Kidney capillary endothelial cell (primary cell): Measurements from ENCODE around the gene DHRS2.
A peak's percentile ranks its signal among the peaks of the same experiment; 100 is the strongest.
"Not testable (repeated sequence)": the region's sequence is repeated elsewhere in the genome, so short reads cannot be mapped to it uniquely, and the experiment has no call there.

Experiments used
- DNase-seq: peaks from one replicate; pipeline ENCODE4 v3.0.0-alpha.2; 2018; ENCODE audit warnings: low spot score

Gene DHRS2, protein sequence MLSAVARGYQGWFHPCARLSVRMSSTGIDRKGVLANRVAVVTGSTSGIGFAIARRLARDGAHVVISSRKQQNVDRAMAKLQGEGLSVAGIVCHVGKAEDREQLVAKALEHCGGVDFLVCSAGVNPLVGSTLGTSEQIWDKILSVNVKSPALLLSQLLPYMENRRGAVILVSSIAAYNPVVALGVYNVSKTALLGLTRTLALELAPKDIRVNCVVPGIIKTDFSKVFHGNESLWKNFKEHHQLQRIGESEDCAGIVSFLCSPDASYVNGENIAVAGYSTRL

DNA sequence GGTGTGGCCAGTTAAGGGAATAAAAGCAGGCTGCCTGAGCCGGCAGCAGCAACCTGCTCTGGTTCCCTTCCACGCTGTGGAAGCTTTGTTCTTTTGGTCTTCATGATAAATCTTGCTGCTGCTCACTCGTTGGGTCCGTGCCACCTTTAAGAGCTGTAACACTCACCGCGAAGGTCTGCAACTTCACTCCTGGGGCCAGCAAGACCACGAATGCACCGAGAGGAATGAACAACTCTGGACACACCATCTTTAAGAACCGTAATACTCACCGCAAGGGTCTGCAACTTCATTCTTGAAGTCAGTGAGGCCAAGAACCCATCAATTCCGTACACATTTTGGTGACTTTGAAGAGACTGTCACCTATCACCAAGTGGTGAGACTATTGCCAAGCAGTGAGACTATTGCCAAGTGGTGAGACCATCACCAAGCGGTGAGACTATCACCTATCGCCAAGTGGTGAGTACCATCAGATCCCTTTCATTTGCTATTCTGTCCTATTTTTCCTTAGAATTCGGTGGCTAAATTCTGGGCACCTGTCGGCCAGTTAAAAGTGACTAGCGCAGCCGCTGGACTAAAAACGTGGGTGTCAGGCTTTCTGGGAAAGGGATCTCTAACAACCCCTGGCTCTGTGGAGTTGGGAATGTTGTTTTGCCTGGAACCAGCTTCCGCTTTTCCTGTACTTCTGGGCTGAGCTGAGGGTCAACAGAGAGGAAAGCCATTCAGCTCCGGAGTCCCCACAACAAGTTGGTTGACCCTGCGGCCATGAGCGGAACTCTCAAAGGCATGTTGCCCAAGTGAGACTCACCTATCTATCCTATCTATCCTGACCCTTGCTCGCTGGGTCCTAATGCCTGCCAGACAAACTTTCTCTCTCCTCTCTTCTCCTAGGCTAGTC, at the start of gene DHRS2:
Gene DHRS2, plus strand, starts transcription at position 48 of the 895 bp plus-strand sequence. CDS start 2,501 bp downstream, outside the sequence.
- DNase-seq = no peak

DNA sequence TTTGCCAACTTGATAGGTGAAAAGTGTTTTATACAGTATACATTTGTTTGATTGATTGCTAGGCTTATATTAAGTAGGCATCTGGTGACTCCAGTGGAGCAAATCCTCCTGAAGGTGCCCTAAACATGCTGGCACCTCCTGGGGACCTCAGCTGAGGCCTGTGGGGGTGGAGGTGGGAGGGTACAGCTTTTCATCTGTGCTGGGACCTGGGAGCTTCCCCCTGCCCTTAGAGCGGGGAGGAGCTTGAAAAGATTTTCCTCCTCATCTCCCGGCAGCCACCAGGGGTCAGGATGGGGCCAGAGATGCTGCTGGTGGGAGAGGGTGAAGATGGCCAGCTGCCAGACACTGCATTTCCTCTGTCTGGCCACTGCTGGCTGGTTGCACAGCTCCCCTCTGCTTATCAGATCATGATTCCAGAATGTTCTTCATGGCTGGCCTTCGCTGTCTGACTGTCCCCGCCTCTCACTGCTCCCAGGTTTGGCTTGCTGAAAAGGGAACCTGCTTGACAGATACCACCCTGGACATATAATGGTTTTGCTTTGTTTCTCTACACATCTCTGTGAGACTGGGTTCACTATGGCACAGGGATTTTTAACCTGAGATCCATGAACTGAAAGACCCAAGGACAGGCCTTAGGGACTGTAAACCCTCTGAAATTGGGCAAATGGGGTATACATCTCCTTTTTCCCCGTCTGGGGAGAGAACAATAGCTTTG, 47.1 kb upstream of the DHRS2 start:
- DNase-seq = peak; percentile 82

DNA sequence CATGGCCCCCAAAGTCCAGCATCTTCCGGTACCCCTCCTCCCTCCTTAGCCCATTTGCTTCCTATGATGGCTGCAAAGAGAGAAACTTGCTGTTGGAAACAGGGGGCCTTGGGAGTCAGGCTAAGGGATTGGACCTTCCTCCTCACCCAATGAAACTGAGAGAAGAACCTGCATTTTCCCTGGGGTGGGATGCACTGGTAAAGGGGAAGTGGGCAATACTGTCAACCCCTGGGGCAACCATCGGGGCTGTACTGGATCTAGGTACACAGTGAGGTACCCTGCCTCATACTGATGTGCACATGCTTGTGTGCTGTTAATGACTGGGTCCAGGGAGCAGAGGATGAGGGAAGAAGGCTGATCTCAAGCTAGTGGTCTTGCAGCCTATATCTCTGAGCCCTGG, 46.6 kb upstream of the DHRS2 start:
- DNase-seq = no peak

DNA sequence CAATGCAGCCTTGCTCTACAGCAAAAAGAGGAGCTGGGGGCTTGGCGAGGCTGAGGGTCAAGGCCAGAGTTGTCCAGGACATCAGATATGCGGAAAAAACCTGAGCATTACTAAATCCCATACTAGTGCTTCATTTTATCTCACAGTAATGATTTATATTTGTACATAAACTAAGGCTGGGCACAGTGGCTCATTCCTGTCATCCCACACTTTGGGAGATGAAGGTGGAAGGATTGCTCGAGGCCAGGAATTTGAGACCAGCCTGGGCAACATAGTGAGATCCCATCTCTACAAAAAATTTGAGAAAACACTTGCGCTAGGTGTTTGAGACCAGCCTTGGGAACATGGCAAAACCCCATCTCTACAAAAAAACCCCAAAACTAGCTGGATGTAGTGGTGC, 46.0 kb upstream of the DHRS2 start:
- no peak for DNase-seq

DNA sequence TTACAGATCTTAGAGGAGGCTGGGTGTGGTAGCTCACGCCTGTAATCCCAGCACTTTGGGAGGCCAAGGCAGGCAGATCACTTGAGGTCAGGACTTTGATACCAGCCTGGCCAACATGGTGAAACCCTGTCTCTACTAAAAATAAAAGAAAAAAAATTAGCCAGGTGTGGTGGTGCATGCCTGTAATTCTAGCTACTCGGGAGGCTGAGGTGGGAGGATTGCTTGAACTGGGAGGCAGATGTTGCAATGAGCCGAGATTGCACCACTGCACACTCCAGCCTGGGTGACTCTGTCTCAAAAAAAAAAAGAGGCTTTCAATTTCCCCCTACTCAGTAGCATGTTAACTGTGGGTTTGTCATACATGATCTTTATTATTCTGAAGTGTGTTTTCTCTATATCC, 42.0 kb upstream of the DHRS2 start:
- not testable (repeated sequence) for DNase-seq

DNA sequence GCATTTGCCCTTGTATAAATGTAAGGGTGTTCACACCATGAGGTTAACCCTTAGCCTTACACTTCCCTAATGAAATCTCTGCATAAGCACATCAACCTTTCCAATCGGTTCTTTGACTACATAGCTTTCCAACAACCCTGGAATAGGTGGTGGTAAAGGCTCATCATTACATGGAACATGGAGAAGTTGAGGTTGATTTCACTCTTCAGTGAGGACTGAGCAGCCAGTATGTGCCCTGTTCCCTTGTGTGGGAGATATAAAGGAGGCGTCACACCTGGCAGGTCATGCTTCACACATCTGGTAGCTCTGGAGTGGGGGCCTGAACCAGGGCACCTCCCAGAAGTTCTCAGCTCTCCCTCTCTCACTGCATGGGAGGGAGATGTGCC, 35.8 kb upstream of the DHRS2 start:
- no peak for DNase-seq

DNA sequence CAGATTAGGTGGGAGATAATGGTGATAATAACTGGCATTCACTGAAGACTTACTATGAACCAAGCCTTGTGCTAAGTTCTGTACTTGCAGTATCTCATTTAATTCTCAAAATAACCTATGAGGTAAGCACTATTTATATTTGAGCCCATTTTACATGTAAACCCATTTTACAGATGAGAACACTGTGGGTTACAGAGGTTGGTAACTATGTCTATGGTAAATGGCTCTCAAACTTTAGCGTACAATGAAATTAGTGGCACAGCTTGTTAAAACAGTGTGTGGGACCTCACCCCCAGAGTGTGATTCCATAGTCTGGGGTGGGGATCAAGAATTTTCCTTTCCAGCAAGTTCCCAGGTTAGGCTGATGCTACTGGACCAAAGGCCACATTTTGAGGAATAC, 35.4 kb upstream of the DHRS2 start:
- DNase-seq = no peak

DNA sequence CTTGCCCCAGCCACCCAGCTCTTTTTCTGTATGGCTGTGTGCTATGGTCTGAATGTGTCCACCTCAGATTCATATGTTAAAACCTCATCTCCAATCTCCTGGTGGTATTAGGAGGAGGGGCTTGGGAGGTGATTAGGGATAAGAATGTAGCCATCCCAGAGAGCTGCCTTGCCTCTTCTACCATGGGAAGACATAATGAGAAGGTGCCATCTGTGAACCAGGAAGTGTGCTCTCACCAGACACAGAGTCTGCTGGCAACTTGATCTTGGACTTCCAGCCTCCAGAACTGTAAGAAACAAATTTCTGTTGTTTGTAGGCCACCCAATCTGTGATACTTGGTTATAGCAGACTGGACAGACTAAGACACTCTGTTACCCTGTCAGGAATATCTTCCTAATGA, 34.7 kb upstream of the DHRS2 start:
- DNase-seq = no peak

DNA sequence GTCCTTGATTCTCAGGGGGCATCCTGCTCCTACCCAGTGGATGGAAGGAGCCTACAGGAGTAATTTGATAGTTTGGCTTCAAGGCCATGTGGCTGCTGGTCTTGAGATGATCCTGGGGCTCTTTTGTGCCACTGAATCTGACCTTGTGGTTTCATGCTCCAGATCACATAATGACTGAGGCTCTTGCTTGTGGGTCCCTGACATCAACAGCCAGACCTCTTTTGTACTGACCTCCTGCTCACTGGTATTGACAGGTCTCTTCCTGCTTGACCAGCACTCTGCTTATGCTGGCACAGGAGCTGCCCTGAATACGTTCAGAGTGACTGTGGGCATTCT, 34.4 kb upstream of the DHRS2 start:
- no peak for DNase-seq

DNA sequence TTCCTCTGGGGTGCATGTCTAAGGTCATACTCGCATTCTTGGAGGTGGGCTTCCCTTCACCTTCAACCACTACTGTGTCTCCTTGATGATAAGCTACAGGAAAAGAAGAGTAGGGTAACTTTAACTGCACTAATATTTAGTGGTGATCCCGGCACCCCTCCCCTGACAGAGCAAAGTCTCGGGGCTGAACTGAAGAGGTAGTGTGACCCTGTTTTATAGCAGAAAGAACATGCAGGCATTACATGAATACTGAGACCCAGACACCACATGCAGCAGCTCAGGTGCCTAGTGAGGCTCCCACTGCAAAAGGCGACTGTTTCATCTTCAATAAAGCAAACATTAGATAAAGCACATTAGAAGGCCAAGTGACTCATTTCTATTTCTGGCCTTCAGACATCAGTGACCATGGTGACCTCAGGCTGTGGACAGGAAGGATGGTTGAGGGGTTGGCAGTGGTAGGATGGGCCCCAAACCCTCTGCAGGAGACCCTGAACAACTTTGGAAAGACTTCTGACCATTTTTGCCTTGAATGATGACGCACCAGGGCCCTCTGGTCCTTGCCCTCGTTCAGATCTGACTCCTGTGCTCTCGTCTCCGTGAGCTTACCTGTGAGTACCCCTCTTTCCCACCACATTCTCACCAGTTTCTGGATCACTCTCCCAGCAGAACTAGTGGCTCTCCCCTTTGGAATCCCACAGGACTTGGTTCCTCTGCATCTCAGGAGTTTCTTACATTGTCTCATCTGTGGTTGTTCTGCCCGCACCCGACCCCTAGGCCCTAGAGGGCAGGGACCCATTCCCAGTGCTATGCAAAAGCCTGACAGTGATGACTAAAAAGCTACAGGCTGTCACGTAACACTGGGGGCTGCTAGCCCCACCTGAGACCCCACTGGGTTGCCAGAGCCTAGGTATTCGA, 33.7 kb upstream of the DHRS2 start:
- DNase-seq = no peak

DNA sequence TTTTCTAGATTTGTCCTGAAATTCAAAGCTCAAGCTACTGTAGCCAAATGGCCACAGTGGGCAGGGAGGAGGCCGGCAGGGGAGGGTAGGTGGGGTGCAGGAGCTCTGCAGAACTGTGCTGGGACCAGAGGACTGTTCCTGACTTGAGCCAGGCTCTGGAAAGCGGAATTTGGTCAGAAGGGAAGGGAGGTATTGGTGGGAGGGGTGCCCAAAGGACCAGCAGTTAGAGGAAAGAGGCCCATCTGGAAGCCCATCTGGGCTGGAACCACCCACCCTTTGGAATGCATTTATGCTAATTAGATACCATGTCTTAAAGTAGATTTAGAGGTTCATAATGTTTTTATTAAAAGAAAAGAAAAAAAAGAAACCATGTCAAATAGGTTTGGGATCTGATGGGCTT, 33.1 kb upstream of the DHRS2 start:
- no peak for DNase-seq

DNA sequence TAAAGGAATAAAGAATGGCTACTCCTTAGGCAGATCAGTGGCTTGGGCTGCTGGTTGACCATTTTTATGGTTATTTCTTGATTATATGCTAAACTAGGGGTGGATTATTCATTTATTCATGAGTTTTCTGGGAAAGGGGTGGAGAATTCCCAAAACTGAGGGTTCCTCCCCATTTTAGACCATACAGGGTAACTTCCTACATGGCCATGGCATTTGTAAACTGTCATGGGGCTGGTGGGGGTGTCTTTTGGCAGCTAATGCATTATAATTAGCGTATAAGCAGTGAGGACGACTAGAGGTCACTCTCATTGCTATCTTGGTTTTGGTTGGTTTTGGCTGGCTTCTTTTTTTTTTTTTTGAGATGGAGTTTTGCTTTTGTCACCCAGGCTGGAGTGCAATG, 32.0 kb upstream of the DHRS2 start:
- no peak for DNase-seq

DNA sequence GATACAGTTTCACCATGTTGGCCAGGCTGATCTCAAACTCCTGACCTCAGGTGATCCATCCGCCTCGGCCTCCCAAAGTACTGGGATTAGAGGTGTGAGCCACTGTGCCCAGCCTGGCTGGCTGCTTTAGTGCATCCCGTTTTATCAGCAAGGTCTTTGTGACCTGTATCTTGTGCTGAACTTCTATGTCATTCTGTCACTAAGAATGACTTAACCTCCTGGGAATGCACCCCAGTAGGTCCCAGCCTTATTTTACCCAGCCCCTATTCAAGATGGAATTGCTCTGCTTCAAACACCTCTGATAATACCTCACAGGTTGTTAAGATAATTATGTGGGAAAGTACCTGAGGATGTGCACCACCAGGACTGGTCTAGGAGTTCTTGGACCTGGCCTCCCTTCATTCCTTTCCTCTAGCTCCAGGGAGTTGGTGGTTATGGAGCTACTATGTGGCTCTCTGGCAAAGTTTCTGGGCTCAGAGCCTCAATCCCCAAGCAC, 31.4 kb upstream of the DHRS2 start:
- no peak for DNase-seq

DNA sequence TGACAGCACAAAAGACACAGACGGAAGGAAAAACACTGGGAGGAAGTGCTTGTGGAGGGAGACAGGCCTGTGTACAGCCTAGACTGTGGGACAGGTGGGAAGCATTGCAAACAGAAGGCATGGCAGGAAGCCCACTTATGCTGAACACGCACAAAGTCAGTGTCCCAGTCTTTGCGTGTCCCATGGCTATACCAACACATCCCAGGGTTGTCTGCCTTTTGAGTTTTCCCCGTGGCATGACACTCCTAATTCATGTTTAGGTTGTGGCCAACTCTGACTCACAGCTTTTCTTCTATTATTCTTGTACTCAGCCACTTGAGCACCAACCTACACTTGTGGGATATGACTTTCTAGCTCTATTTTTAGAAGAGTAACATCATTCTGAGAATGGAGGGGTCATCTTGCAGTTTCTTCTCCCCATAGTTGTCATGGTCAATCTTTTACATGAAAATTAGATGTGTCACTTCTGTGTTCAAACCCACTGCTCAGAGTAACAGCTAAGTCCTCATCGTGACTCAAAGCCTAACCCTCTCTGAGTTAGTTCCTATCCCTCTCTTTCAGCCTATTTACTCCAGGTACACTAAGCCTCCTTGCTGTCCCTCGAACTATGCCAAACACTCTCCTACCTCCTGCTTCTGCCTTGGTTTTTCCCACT, 30.1 kb upstream of the DHRS2 start:
- DNase-seq = no peak

DNA sequence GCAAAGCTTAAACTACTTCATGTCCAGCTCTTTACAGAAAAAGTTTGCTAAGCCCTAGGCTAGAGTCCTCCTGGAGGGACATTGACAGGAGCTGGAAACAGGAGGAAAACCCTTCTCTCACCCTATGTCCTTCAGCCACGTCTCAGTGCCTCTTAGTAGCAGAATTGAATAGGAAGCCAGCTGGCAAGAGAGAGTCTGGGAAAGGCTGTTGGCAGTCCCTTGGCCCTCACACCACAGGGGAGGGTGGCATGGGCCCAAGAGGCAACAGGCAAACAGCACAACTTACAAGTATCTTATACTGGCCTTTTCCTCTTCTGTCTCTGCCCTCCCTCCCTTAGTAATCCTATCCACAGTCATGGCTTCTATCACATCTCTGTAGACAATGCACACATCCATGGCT, 27.7 kb upstream of the DHRS2 start:
- no peak for DNase-seq

DNA sequence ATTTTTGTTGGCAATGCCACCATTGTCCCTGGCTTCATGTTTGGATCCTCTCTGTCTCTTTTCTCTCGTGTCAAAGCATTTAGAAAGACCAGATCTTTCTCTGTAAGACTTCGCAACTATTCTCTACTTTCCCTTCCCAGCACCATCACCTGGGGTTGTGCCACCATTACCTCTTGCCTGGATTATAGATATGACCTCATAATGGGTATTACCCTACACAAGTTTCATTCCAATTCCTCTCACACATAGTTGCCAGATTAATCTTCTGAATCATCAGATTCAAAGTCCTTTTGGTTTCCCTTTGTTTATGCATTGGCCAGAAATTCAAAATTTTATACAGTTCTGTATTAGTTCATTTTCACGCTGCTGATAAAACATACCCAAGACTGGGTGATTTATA, 27.2 kb upstream of the DHRS2 start:
- no peak for DNase-seq

DNA sequence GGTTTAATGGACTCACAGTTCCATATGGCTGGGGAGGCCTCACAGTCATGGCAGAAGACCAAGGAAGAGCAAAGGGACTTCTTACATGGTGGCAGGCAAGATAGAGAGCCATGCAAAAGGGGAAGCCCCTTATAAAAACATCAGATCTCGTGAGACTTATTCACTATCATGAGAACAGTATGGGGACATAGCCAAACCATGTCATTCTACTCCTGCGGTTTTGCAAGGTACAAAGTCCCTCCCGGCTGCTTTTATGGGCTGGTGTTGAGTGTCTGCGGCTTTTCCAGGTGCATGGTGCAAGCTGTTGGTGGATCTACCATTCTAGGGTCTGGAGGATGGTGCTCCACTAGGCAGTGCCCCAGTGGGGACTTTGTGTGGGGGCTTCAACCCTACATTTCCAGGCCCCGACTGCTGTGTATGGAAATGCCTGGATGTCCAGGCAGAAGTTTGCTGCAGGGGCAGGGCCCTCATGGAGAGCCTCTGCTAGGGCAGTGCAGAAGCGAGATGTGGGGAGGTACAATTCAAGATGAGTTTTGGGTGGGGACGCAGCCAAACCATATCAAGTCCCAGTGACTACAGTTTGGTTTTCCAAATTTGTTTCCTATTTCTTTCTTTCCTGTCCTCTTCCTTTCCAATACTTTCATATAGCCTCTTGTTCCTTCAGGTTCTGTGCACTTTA, 26.6 kb upstream of the DHRS2 start:
- DNase-seq = not testable (repeated sequence)

DNA sequence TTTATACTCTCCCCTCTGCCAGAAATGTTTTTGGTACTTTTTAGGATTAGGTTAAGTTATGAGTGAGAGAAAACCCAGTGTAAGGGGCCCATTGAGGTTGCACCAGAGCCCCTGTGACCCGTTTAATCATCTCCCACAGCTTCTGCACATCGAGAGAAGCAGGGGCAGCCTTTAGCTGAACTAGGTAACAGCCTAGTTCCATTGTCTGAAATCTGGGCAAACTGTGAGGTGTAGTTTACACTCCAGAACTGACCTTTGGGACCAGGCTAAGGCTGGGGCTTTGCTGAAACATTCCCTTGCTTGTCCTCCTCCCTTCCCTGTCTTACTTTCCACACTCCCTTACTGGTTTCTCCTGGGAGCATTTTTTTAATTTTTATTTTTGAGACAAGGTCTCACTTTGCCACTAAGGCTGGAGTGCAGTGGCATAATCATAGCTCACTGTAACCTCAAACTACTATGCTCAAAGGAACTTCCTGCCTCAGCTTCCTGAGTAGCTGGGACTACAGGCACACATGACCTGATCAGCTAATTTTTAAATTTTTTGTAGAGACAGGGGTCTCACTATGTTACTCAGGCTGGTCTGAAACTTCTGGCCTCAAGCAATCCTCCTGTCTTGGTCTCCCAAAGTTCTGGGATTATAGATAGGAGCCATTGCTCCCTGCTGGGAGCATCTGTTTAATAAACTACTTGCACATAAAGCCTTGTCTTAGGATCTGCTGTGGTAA, 25.9 kb upstream of the DHRS2 start:
- DNase-seq = no peak

DNA sequence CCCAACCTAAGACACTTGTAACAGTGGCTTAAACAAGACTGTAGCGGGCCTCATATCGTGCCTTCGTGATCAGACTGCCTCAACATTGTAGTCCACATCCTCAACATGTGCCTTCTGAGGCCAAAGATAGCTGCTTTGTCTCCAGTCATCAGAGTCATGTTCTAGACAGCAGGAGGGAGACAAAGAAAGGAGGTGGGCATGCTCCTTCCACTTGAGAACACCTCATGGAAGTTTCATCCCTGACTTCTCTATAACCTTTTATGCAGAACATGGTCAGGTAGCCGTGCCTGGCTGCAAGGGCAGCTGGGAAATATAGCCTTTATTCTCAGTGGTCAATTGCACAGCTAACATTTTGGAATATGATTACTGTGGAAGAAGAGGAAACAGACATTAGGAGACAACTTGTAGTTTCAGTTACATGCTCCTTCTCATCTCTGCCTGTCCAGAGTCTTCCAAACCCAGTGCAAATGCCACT, 25.3 kb upstream of the DHRS2 start:
- DNase-seq = no peak

DNA sequence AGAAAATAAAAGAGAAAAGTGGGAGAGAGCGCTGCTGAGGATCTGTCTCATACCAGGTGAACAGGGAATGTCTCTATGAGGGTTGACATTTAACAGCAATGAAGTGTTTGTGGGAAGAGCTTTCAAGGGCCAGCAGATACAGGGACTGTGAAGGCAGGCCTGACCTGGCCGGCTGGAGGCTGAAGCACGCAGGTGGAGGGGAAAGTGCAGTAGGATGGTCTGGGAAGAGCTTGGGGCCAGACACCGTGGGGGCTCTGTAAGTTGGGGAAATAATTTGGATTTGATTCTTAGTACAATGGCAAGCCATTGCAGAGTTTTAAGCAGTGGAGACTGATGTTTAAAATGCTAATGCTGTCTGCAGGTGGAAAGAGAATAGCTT, 23.8 kb upstream of the DHRS2 start:
- no peak for DNase-seq
